DOHH2 (cell line): ENCODE data around the gene ZBTB18.

Experiments
- H3F3A ChIP-seq: fragments of 200-600 bp; sonication (generic), shearing (Covaris generic); 2 replicates; pipeline ENCODE4 v1.6.0; 2016; ENCODE audit warnings: antibody characterized with exemption, mild to moderate bottlenecking; ENCODE audit not compliant: control insufficient read depth, insufficient read depth
- H3K27ac ChIP-seq: fragments of 200-600 bp; sonication (generic); 2 replicates; pipeline ENCODE4 v1.5.1; 2014; ENCODE audit warnings: low read depth, mild to moderate bottlenecking, low read length, moderate library complexity
- H3K27me3 ChIP-seq: fragments of 200-600 bp; sonication (generic); 2 replicates; pipeline ENCODE4 v1.6.1; 2014; ENCODE audit warnings: mild to moderate bottlenecking, low read length, mixed read lengths; ENCODE audit not compliant: control insufficient read depth
- H3K36me3 ChIP-seq: fragments of 200-600 bp; sonication (generic); 2 replicates; pipeline ENCODE4 v1.6.1; 2014; ENCODE audit warnings: mild to moderate bottlenecking, low read length, moderate library complexity, mixed read lengths; ENCODE audit not compliant: control insufficient read depth
- H3K4me1 ChIP-seq: fragments of 200-600 bp; sonication (generic); 2 replicates; pipeline ENCODE4 v1.6.1; 2014; ENCODE audit warnings: mild to moderate bottlenecking, low read length, mixed read lengths; ENCODE audit not compliant: control insufficient read depth
- H3K4me2 ChIP-seq: fragments of 200-600 bp; sonication (generic); 2 replicates; pipeline ENCODE4 v1.6.0; 2014; ENCODE audit warnings: mild to moderate bottlenecking, low read length, moderate library complexity
- H3K4me3 ChIP-seq: fragments of 200-600 bp; sonication (generic); 2 replicates; pipeline ENCODE4 v1.5.1; 2014; ENCODE audit warnings: mild to moderate bottlenecking, low read length, mixed read lengths
- H3K79me2 ChIP-seq: fragments of 200-600 bp; sonication (generic); 2 replicates; pipeline ENCODE4 v1.6.1; 2014; ENCODE audit warnings: mild to moderate bottlenecking, low read length, mixed read lengths; ENCODE audit not compliant: control insufficient read depth
- H3K9me2 ChIP-seq: fragments of 200-600 bp; sonication (generic); replicated peaks from 2 replicates; pipeline ENCODE4 v1.6.1; 2014; ENCODE audit warnings: mild to moderate bottlenecking, low read length, mixed read lengths; ENCODE audit not compliant: control insufficient read depth
- H3K9me3 ChIP-seq: fragments of 200-600 bp; sonication (generic); 2 replicates; pipeline ENCODE4 v1.6.1; 2014; ENCODE audit warnings: antibody characterized with exemption, low read length, mixed read lengths; ENCODE audit not compliant: control insufficient read depth, insufficient read depth
- H4K20me1 ChIP-seq: fragments of 200-600 bp; sonication (generic); 2 replicates; pipeline ENCODE4 v1.6.0; 2014; ENCODE audit warnings: low read depth, mild to moderate bottlenecking, antibody characterized with exemption, low read length, moderate library complexity; ENCODE audit not compliant: control insufficient read depth, insufficient read depth
- EZH2phosphoT487 ChIP-seq: fragments of 200-600 bp; sonication (generic); IDR thresholded peaks from 2 replicates; pipeline ENCODE4 v1.6.1; 2017; ENCODE audit warnings: borderline replicate concordance, mild to moderate bottlenecking, antibody characterized with exemption, low read length, moderate library complexity, mixed read lengths
- TF ChIP-seq, protein P1 (sequence below): fragments of 200-600 bp; sonication (generic); IDR thresholded peaks from one replicate; pipeline ENCODE4 v1.5.1; 2014; ENCODE audit warnings: antibody characterized with exemption, mild to moderate bottlenecking, low read depth, low read length; ENCODE audit not compliant: poor library complexity, severe bottlenecking

ZBTB18 gene

DNA sequence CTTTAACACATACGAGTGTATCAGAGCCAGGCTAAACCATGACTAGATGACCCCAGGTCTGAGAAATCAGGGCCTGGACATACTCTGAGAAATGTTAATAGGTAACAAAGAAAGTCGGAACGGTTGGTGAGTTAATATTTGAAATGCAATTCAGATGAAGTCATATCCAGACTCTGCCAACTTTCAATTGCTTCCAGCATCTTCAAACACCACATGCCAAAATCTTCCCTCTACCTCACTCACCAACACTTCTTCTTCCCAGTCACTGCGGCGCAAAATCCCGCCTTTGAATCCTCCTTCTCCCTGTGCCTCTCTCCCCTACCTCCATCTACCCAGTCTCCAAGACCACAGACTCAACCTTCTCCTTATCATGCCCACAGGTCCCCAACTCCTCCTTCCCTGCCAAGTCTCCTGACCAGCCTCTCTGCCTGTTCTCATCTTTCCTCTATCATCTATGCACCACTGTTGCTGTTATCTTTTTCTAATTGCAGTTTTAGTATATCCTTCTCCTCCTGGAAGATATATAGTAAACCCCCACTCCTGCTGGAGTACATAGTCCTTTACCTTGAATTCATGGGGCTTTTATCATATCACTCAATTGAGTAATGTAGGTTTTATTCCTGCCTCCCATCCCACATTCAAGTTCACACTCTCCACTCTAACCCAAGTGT lies 41.3 kb downstream of the ZBTB18 start:
- Histone ChIP-seq H3K4me2 (no peak overlapping the region), H3K27ac (no peak overlapping the region)
- TF ChIP-seq EZH2phosphoT487, result no peak
- TF ChIP-seq, protein P1, sequence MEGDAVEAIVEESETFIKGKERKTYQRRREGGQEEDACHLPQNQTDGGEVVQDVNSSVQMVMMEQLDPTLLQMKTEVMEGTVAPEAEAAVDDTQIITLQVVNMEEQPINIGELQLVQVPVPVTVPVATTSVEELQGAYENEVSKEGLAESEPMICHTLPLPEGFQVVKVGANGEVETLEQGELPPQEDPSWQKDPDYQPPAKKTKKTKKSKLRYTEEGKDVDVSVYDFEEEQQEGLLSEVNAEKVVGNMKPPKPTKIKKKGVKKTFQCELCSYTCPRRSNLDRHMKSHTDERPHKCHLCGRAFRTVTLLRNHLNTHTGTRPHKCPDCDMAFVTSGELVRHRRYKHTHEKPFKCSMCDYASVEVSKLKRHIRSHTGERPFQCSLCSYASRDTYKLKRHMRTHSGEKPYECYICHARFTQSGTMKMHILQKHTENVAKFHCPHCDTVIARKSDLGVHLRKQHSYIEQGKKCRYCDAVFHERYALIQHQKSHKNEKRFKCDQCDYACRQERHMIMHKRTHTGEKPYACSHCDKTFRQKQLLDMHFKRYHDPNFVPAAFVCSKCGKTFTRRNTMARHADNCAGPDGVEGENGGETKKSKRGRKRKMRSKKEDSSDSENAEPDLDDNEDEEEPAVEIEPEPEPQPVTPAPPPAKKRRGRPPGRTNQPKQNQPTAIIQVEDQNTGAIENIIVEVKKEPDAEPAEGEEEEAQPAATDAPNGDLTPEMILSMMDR, result no peak

DNA sequence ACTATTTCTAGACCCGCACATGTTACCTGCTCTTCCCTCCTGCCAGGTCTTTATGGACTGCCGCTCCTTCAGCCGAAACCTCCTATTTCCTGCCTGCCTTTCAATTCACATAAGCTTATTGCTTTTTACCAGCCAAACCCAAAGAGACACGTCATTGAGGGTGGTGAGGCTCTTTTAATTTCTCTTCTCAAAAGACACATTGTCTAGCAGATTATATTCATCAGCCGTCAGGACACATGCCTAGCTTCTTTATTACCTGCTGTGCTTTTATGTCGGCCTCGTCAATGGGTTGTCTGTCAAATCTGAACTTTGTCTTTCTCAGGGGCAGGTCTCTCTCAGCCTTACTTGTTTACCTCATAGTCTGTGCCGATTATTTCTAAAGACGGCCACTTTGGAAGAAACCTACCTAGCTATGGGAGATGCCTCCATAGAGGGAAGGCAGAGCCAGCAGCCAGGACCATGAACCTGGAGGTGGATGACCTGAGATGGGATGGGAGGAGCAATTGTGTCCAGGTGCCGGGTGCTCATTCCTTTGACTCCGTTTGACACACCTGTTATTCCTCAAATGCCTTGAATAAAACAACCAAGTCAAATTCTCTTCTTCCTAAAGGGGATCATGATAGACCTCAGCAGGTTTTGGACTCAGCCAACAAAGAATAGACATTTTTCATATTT lies 42.0 kb downstream of the ZBTB18 start:
- TF ChIP-seq, protein P1, result no peak
- no peak for TF ChIP-seq EZH2phosphoT487
- no peaks in the 10 kb centered on the region for H3K9me3 ChIP-seq
- H3K27me3 ChIP-seq, result peaks cover 8% of the 10 kb centered on the region; the same call in 1 of the 2 replicates

More for the DNA sequence above, 41.3 kb downstream of the ZBTB18 start:
- Histone ChIP-seq H3K79me2 (no peaks in the 10 kb centered on the region), H3K9me3 (no peaks in the 10 kb centered on the region), H3F3A (no peaks in the 10 kb centered on the region), H4K20me1 (no peaks in the 10 kb centered on the region), H3K27me3 (peaks cover 11% of the 10 kb centered on the region), H3K36me3 (no peaks in the 10 kb centered on the region), H3K9me2 (no peaks in the 10 kb centered on the region), H3K4me1 (no peaks in the 10 kb centered on the region), H3K4me3 (no peak overlapping the region)

DNA sequence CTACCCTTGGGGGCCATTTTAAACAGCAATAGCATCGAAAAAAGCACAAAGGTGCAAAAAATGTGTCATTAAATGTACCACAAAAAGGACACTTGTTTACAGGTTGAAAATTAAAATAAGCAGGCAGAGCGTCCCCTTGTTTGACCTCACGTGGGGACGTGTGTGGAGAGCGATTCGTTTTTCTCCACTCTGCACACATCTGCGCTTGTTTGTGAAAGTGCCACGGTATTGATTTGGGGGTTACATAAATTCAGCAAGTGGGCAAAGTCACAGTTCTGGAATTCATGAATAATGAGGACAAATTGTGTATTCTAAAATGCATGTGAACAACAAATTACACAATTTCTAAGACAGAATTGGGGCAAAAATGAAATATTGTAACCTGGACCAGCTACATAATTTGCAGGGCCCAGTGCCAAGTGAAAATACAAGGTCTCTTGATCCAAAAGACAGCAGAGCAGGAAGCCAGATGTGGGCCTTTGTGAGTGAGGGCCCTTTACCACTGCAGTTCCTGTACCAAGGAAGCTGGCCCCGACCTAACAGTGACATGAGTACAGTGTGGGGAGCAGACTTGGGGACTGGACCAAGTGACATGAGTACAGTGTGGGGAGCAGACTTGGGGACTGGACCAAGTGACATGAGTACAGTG lies 43.9 kb downstream of the ZBTB18 start:
- no peak for TF ChIP-seq EZH2phosphoT487
- TF ChIP-seq, protein P1, result no peak
- no peak overlapping the region for H3K4me2 ChIP-seq
- H3K27ac ChIP-seq, result no peak overlapping the region

More for the DNA sequence above, 42.0 kb downstream of the ZBTB18 start:
- no peaks in the 10 kb centered on the region for H3K9me2 ChIP-seq
- H3K27ac ChIP-seq, result no peak overlapping the region
- no peak overlapping the region for H3K4me2 ChIP-seq
- H3F3A ChIP-seq, result no peaks in the 10 kb centered on the region
- no peaks in the 10 kb centered on the region for H3K36me3 ChIP-seq
- no peak overlapping the region for H3K4me3 ChIP-seq
- H3K4me1 ChIP-seq, result no peaks in the 10 kb centered on the region
- no peaks in the 10 kb centered on the region for H4K20me1 ChIP-seq
- no peaks in the 10 kb centered on the region for H3K79me2 ChIP-seq

More for the DNA sequence above, 43.9 kb downstream of the ZBTB18 start:
- H3K4me3 ChIP-seq, result no peak overlapping the region
- no peaks in the 10 kb centered on the region for H3K9me2 ChIP-seq
- H3K27me3 ChIP-seq, result peaks cover 8% of the 10 kb centered on the region; the same call in 1 of the 2 replicates
- no peaks in the 10 kb centered on the region for H3K36me3 ChIP-seq
- no peaks in the 10 kb centered on the region for H3F3A ChIP-seq
- no peaks in the 10 kb centered on the region for H3K4me1 ChIP-seq
- H3K9me3 ChIP-seq, result no peaks in the 10 kb centered on the region
- H4K20me1 ChIP-seq, result no peaks in the 10 kb centered on the region
- H3K79me2 ChIP-seq, result no peaks in the 10 kb centered on the region
